SH-SY5Y (cell line): ENCODE measurements around the gene TOMM5.

ENCODE experiments used
- GATA2 ChIP-seq: IDR thresholded peaks from 2 replicates; pipeline ENCODE4 v1.6.1; 2011; ENCODE audit warnings: mild to moderate bottlenecking, low read depth, low read length
- GATA3 ChIP-seq: IDR thresholded peaks from 2 replicates; pipeline ENCODE4 v1.6.1; 2011; ENCODE audit warnings: low read depth, mild to moderate bottlenecking, low read length, moderate library complexity

Gene TOMM5

DNA sequence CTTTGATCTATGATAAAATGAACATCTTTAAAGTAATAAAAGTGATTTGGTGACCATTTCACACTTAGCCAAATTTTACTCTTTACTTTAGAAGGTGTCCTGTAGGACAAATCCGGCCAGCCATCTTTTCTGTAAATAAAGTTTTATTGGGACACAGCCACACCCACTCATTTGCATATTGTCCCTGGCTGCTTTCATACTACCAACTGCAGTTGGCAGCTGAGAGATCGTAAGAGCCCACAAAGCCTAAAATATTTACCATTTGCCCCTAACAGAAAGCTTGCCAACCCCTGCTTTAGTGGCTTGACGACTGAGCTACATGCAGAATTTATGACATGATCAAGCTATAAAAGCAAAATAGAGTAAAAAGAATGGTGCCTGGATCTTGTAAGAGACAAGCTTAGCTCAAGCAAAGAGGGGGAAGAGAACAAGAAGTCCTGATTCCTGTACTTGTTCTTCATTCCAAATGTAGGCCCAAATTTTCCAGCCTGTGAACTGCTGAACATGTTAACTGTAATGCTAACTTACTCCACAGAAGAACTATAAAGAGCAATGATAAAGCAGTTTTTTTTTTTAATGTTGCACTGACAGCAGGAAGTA, 8.8 kb downstream of the TOMM5 start:
- TF ChIP-seq GATA2, result no peak
- no peak for TF ChIP-seq GATA3

DNA sequence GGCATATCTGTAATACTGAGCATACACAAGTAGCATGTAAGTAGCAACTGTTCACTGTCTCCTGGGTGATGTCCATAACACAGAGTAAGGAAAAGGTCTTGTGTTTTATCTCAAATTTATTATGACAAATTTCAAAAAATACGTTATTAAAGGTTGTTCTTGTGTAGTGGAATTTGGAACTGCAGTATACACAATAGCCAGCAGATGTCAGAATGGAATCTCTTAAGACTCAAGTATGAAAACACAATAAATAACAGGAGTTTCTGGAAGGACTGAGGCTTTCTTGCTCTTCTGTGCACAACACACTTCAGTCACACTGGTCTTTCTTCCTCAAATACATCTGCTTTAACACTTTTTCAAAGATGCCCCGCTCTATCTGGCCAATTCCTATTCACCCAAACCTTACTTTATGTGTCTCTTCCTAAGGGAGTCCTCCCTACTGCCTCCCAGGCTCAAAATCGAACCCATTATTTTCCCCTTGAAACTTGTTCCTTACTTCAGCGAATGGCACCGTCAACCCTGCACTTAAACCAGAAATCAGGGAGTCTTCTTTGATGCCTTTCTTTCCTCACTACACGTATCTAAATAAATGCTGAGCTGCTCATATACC, 9.7 kb downstream of the TOMM5 start:
- TF ChIP-seq GATA3 (no peak), GATA2 (no peak)

- TF ChIP-seq GATA3, result no peak
- no peak for TF ChIP-seq GATA2
These were observed 16.3 kb downstream of the TOMM5 start, which contains the start of gene FBXO10 for GRCh38 chr9:37575921-37576721. FBXO10 (minus strand) TSS chr9:37576380; CDS start chr9:37541768, 34,612 bp downstream.

- no peak for TF ChIP-seq GATA3
- no peak for TF ChIP-seq GATA2
These were observed 16.9 kb downstream of the TOMM5 start for GRCh38 chr9:37575511-37575914.

DNA sequence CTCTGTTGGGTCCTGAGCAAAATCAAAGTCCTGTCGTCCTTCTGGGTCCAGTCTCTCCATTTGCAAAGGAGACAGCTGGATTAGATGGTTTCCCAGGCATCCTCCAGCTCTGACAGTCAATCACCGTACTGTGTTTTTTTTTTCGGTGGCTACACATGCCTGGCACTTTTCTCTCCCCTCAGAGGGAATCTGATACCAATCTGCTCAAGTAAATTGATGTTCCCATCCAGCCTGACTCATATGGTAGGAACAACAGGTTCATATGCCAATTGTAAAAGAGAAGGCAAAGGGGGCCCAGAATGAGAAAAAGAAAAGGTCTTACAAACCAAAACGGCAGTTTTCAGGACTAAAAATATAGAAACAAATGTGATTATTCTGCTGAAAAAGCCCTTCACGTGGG, 17.4 kb downstream of the TOMM5 start:
- TF ChIP-seq GATA3, result peak; percentile 66
- TF ChIP-seq GATA2, result peak; percentile 88

GRCh38 chr9:37574241-37574721, 18.1 kb downstream of the TOMM5 start:
- TF ChIP-seq GATA2 (no peak), GATA3 (no peak)

- TF ChIP-seq GATA2, result no peak
- no peak for TF ChIP-seq GATA3
These were observed 21.1 kb downstream of the TOMM5 start for GRCh38 chr9:37571282-37571681.

DNA sequence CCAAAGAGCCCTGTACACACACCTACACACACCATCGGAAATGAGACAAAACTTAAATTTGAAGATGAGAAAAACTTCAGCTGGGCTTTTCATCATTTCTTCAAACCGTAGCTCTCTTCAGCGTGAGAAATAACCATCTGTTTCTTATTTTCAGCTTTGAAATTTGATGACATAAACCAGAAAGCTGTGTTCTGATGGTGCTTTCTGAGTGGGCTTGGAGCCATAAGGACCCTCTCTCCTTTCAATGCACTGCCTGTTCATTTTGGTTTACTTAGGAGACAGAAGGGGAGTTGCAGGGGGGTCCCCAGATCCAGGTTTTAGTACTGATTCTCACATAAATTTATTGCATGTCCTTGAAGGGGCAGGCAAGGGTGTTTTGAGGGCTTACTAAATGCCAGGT, 25.7 kb downstream of the TOMM5 start:
- TF ChIP-seq GATA3 (no peak), GATA2 (no peak)

DNA sequence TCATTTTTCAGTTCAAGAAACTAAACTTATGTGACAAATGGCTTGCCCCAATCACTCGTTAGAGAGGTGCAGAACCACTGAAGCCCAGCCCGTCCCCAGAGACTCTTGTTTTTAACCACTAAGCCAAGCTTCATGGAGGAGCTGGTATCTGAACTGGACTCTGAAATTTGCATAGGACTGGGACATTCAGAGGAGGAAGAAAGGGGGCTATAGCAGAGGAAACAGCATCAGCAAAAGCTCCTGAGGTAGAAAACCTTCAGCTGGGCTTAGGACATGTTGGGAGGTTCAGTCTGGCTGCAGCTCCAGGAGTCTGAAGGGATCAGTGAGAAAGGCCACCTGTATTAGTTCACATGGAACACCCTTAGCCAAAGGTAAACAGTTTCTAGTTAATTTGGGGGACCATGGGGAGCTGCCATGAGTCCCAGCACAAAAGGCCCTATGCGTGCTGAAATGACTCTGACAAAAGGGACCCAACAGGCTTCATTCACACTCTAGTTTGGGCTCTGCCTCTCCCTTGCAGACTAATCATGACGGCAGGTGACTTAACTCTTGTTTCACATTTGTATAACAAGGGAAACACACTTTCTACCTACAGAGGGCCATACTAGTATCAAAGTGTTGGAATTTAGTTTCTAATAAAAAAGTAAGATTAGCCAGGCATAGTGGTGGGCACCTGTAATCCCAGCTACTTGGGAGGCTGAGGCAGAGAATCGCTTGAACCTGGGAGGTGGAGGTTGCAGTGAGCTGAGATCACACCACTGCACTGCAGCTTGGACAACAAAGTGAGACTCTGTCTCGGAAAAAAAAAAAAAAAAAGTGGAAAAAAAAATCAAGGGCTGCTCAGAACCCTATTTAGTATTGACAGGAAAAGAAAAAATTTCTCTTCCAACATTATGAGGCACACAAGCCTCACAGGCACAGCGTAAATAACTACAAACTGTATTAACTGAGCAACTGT, 26.5 kb downstream of the TOMM5 start:
- TF ChIP-seq GATA3, result no peak
- no peak for TF ChIP-seq GATA2

GRCh38 chr9:37564916-37565315, 27.5 kb downstream of the TOMM5 start:
- TF ChIP-seq GATA3 (no peak), GATA2 (no peak)

GRCh38 chr9:37563806-37564513, 28.4 kb downstream of the TOMM5 start:
- no peak for TF ChIP-seq GATA3
- no peak for TF ChIP-seq GATA2

DNA sequence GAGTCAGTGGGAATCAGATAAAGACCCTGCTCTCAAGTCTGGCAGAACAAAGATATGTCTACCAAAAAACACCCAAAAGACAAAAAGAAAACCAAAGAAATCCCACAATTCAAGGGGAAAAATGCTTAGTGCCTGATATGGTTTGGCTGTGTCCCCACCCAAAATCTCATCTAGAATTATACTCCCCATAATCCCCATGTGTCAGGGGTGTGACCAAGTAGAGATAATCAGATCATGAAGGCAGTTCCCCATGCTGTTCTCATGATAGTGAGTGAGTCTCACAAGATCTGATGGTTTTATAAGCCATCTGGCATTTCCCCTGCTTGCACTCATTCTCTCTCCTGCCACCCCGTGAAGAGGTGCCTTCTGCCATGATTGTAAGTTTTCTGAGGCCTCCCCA, 29.6 kb downstream of the TOMM5 start:
- TF ChIP-seq GATA3 (no peak), GATA2 (no peak)

DNA sequence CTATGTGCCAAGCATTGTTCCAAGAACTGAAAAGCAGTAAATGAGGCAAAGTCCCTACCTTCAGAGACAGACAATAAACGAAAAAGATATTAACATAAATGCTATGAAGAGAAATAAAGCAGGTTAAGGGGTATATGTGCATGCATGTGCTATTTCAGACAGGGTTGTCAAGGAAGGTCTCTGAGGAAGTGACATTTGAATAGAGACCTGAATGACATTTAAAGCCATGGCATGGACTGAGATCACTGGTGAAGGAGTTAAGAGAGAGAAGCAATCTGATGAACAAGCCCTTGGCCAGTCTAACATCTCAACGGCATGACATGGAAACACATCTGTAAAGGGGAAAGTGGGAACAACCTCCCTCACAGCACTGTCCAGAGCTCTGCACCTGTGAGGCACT, 30.7 kb downstream of the TOMM5 start:
- TF ChIP-seq GATA2 (no peak), GATA3 (no peak)

DNA sequence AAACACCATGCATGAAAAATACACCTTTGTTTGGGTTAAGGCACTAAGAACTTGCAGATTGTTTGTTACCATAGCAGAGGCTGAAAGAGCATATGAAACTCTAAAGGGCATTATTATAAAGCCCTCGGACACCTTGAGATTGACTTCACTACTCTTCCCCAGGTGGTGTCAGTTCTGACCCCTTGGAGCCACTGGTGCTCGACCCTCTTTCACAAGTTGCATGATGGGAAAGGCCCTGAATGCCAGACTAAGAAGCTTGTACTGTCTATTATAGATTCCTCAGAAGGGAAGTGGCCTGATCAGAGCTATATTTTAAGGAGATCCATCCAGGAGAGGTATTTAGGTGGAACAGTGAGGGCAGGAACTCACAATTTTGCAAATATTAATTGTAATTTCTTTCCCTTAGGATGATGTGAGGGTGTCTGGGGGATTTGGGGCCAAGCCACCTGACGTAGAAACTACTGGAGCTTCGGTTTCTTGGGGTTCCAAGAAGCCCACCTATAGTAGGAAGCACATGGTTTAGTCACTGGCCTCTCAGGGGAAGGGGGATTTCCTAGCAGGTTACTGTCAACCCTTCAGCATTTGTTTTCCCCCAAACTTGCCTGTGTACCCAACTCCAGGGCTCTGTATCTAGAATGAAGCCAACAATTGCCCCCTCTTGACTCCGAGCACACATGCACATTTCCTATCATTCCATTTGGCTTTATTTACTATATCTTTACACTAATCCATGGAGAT, 32.4 kb downstream of the TOMM5 start:
- TF ChIP-seq GATA2 (no peak), GATA3 (no peak)

DNA sequence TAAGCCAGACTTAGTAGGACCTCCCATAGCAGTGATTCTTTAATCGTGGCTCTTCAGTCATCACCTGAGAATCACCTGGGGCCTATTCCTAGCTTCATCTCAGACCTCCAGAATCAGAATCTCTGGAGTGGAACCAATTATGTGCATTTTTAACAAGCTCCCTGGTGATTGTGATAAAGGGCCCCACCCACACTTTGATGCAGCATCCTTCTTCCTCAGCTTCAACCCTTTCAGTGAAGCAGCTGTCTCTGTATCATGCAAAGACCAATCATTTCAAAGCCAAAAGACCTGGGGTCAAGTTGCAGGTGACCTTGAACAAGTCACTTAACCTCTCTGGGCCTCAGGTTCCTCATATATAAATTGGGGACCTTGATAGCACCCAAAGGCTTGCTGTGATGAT, 33.3 kb downstream of the TOMM5 start:
- TF ChIP-seq GATA3 (no peak), GATA2 (no peak)
